Neural progenitor cell (in vitro differentiated cells): ENCODE data around the gene DCDC1. TPM values are rescaled to one million over a fixed set of nuclear protein-coding genes. Genes with fewer than 3 reads are reported as not detected.

ENCODE experiments used
- DNase-seq: peaks from one replicate; pipeline ENCODE4 v3.0.0-alpha.2; 2016; ENCODE audit warnings: low spot score
- H2AFZ ChIP-seq: fragments of 200-600 bp; sonication (generic); replicated peaks from 2 replicates; pipeline ENCODE4 v1.6.1; 2016; ENCODE audit warnings: antibody characterized with exemption
- H3F3A ChIP-seq: fragments of 200-600 bp; sonication (generic); 2 replicates; pipeline ENCODE4 v1.6.1; 2016; ENCODE audit warnings: antibody characterized with exemption, low read depth
- H3K27ac ChIP-seq: fragments of 200-600 bp; sonication (generic); 2 replicates; pipeline ENCODE4 v1.5.1; 2016; ENCODE audit warnings: mild to moderate bottlenecking
- H3K27me3 ChIP-seq: fragments of 200-600 bp; sonication (generic); 2 replicates; pipeline ENCODE4 v1.6.1; 2016; ENCODE audit warnings: mild to moderate bottlenecking, moderate library complexity
- H3K36me3 ChIP-seq: fragments of 200-600 bp; sonication (generic); 2 replicates; pipeline ENCODE4 v1.5.1; 2016
- H3K4me1 ChIP-seq: fragments of 200-600 bp; sonication (generic); 2 replicates; pipeline ENCODE4 v1.6.1; 2016; ENCODE audit warnings: mixed run types
- H3K4me2 ChIP-seq: fragments of 200-600 bp; sonication (generic); 2 replicates; pipeline ENCODE4 v1.6.1; 2016
- H3K4me3 ChIP-seq: fragments of 200-600 bp; sonication (generic); 2 replicates; pipeline ENCODE4 v1.5.1; 2016
- H3K79me2 ChIP-seq: fragments of 200-600 bp; sonication (generic); 2 replicates; pipeline ENCODE4 v1.6.1; 2016; ENCODE audit warnings: low read depth
- H3K9ac ChIP-seq: fragments of 200-600 bp; sonication (generic); 2 replicates; pipeline ENCODE4 v1.6.1; 2016
- H3K9me3 ChIP-seq: fragments of 200-600 bp; sonication (generic); 2 replicates; pipeline ENCODE4 v1.5.1; 2016; ENCODE audit warnings: low read depth
- H4K20me1 ChIP-seq: fragments of 200-600 bp; sonication (generic); 2 replicates; pipeline ENCODE4 v1.6.1; 2016; ENCODE audit warnings: low read depth
- H3K27ac Mint-ChIP-seq: 3 replicates; pipeline ENCODE4 v1.8.0; 2021; ENCODE audit warnings: mixed read lengths
- H3K27me3 Mint-ChIP-seq: 2 replicates; pipeline ENCODE4 v1.8.0; 2022; ENCODE audit warnings: low read depth, mild to moderate bottlenecking, inconsistent platforms, moderate library complexity, mixed read lengths; ENCODE audit not compliant: insufficient read depth
- H3K36me3 Mint-ChIP-seq: 3 replicates; pipeline ENCODE4 v1.8.0; 2021; ENCODE audit warnings: mixed read lengths
- H3K4me1 Mint-ChIP-seq: 3 replicates; pipeline ENCODE4 v1.8.0; 2021; ENCODE audit warnings: mixed read lengths
- H3K4me3 Mint-ChIP-seq: 3 replicates; pipeline ENCODE4 v1.8.0; 2021; ENCODE audit warnings: mild to moderate bottlenecking, moderate library complexity, mixed read lengths
- H3K9me3 Mint-ChIP-seq: 3 replicates; pipeline ENCODE4 v1.8.0; 2020; ENCODE audit warnings: mixed read lengths
- EZH2 ChIP-seq: fragments of 200-600 bp; sonication (generic); IDR thresholded peaks from 2 replicates; pipeline ENCODE4 v1.6.1; 2017; ENCODE audit warnings: antibody characterized with exemption, mild to moderate bottlenecking, moderate library complexity
- EZH2phosphoT487 ChIP-seq: fragments of 200-600 bp; sonication (generic); IDR thresholded peaks from 2 replicates; pipeline ENCODE4 v1.6.1; 2017; ENCODE audit warnings: antibody characterized with exemption
- total RNA-seq: library from RNA; depleted of rRNA; stranded (reverse); fragments of >200 nt; gene quantifications from 2 replicates; pipeline ENCODE4 v1.2.3, GENCODE V29; 2015; ENCODE audit warnings: low replicate concordance
- TF ChIP-seq, protein P1 (sequence below): fragments of 200-600 bp; sonication (generic); IDR thresholded peaks from 2 replicates; pipeline ENCODE4 v1.5.1; 2017; ENCODE audit warnings: antibody characterized with exemption, mild to moderate bottlenecking

The DCDC1 gene
- total RNA-seq, 1 donor from 2014 or later: 5.0 TPM

DNA sequence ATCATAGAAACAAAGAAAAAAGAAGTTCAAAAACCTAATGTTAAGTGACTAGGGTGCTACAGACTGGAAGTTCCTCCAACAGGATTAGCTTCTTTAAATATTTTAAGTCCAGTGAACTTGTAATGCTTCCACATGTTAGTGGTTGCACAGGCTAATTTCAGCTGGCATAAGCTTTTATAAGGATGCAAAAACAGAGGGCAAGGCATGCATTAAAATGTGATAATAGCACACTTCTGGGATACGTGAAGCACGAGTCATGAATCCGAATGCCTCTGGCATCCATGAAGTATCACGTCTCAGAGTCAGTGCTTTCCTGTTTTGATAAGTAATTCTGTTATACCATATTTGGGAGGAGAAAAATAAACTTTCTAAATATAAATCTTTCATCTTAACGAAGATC lies 106.8 kb downstream of the DCDC1 start:
- Histone ChIP-seq H3F3A (no peaks in the 10 kb centered on the region), H3K4me2 (no peak overlapping the region), H2AFZ (no peak overlapping the region), H4K20me1 (no peaks in the 10 kb centered on the region), H3K27ac (no peak overlapping the region), H3K9ac (no peak overlapping the region), H3K79me2 (no peaks in the 10 kb centered on the region), H3K27me3 (no peaks in the 10 kb centered on the region), H3K4me3 (no peak overlapping the region), H3K4me1 (peaks cover 6% of the 10 kb centered on the region), H3K9me3 (no peaks in the 10 kb centered on the region), H3K36me3 (no peaks in the 10 kb centered on the region)
- no peaks in the 10 kb centered on the region for H3K9me3 Mint-ChIP-seq
- no peak overlapping the region for H3K27ac Mint-ChIP-seq
- no peaks in the 10 kb centered on the region for H3K4me1 Mint-ChIP-seq
- no peak overlapping the region for H3K4me3 Mint-ChIP-seq
- H3K27me3 Mint-ChIP-seq: no peaks in the 10 kb centered on the region
- H3K36me3 Mint-ChIP-seq: no peaks in the 10 kb centered on the region
- DNase-seq: no peak
- TF ChIP-seq, protein P1, sequence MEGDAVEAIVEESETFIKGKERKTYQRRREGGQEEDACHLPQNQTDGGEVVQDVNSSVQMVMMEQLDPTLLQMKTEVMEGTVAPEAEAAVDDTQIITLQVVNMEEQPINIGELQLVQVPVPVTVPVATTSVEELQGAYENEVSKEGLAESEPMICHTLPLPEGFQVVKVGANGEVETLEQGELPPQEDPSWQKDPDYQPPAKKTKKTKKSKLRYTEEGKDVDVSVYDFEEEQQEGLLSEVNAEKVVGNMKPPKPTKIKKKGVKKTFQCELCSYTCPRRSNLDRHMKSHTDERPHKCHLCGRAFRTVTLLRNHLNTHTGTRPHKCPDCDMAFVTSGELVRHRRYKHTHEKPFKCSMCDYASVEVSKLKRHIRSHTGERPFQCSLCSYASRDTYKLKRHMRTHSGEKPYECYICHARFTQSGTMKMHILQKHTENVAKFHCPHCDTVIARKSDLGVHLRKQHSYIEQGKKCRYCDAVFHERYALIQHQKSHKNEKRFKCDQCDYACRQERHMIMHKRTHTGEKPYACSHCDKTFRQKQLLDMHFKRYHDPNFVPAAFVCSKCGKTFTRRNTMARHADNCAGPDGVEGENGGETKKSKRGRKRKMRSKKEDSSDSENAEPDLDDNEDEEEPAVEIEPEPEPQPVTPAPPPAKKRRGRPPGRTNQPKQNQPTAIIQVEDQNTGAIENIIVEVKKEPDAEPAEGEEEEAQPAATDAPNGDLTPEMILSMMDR: no peak
- TF ChIP-seq EZH2 (no peak), EZH2phosphoT487 (no peak)

DNA sequence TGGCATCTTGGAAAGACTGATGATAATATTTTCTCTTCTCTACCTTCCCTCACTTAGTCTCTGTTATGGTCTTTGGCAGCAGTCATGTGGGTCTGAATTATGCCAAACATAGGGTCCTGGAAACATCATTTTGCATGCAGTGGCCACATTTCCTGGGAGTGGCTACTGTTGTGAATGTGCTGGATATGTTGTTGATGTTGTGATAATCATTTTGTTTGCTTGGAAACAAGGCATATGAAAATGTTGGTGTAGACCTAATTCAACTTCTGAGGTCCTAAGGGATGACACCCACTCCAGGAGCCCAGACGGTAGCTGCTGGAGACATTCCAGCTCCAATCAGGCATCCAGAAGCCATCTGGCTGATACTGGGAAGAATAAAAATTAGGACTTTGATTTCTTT lies 109.7 kb downstream of the DCDC1 start:
- Mint-ChIP-seq H3K27me3 (no peaks in the 10 kb centered on the region), H3K4me3 (no peak overlapping the region), H3K36me3 (peaks cover 7% of the 10 kb centered on the region), H3K4me1 (no peaks in the 10 kb centered on the region), H3K27ac (no peak overlapping the region), H3K9me3 (no peaks in the 10 kb centered on the region)
- H3K9ac ChIP-seq: no peak overlapping the region
- H3K4me3 ChIP-seq: no peak overlapping the region
- H3K4me1 ChIP-seq: peaks cover 6% of the 10 kb centered on the region
- H3K27me3 ChIP-seq: no peaks in the 10 kb centered on the region
- no peaks in the 10 kb centered on the region for H3K79me2 ChIP-seq
- DNase-seq: no peak
- no peaks in the 10 kb centered on the region for H3K36me3 ChIP-seq
- no peaks in the 10 kb centered on the region for H3K9me3 ChIP-seq
- TF ChIP-seq, protein P1: no peak
- TF ChIP-seq EZH2 (no peak), EZH2phosphoT487 (no peak)
- no peak overlapping the region for H3K4me2 ChIP-seq
- no peak overlapping the region for H2AFZ ChIP-seq
- no peaks in the 10 kb centered on the region for H4K20me1 ChIP-seq
- H3F3A ChIP-seq: no peaks in the 10 kb centered on the region
- no peak overlapping the region for H3K27ac ChIP-seq

DNA sequence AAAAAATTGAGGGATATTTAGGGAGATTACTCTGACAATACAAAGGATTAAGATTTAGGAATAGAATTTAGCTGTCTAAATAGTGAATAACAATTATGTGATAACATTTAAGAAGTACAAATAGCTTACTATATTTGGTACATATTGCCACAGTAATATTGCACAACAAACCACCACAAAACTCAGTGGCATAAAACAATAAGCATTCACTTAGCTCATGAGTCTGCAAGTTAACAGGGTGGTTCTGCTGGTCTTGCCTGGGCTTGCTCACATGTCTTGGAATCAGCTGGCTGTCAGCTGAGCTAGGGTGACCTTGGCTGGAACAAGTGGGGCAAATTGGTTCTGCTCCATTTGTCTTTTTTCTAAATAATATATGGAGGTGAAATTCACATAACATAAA lies 115.1 kb downstream of the DCDC1 start:
- Histone ChIP-seq H3K79me2 (no peaks in the 10 kb centered on the region), H3K4me1 (peaks cover 2% of the 10 kb centered on the region), H3K27me3 (no peaks in the 10 kb centered on the region), H4K20me1 (no peaks in the 10 kb centered on the region), H3K36me3 (no peaks in the 10 kb centered on the region), H3K4me2 (no peak overlapping the region), H3K9me3 (no peaks in the 10 kb centered on the region), H3K9ac (no peak overlapping the region), H3K4me3 (no peak overlapping the region), H2AFZ (no peak overlapping the region), H3K27ac (no peak overlapping the region), H3F3A (no peaks in the 10 kb centered on the region)
- Mint-ChIP-seq H3K4me3 (no peak overlapping the region), H3K36me3 (peaks cover 7% of the 10 kb centered on the region), H3K4me1 (no peaks in the 10 kb centered on the region), H3K27ac (no peak overlapping the region), H3K27me3 (no peaks in the 10 kb centered on the region), H3K9me3 (no peaks in the 10 kb centered on the region)
- TF ChIP-seq EZH2phosphoT487: no peak
- TF ChIP-seq EZH2: no peak
- no peak for DNase-seq

DNA sequence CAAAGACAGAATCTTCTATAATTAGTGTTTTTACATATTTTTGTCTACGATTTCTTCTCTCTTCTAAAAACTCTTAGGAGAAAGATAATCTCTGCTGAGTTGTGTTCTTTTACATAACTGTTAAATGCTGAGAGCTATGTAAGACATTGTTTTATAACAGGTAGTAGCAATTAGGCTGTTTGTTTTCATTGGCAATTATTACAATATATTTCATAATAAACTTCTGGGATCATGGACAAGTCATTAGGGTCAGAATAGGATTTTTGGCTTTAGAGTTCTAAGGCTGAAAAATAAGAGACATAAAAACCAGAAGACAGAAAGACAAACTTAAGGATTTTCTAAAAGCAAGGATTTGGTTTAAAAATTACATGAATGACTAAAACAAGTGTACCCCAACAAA lies 120.8 kb downstream of the DCDC1 start:
- Histone ChIP-seq H3K4me3 (no peak overlapping the region), H3K9ac (no peak overlapping the region), H3K27ac (no peak overlapping the region), H3K9me3 (no peaks in the 10 kb centered on the region), H3K79me2 (no peaks in the 10 kb centered on the region), H3K4me2 (no peak overlapping the region), H2AFZ (no peak overlapping the region), H4K20me1 (no peaks in the 10 kb centered on the region), H3K27me3 (no peaks in the 10 kb centered on the region), H3F3A (peaks cover 7% of the 10 kb centered on the region), H3K4me1 (peaks cover 26% of the 10 kb centered on the region), H3K36me3 (no peaks in the 10 kb centered on the region)
- H3K36me3 Mint-ChIP-seq: no peaks in the 10 kb centered on the region
- peaks cover 30% of the 10 kb centered on the region for H3K4me1 Mint-ChIP-seq
- H3K4me3 Mint-ChIP-seq: no peak overlapping the region
- no peaks in the 10 kb centered on the region for H3K27me3 Mint-ChIP-seq
- H3K9me3 Mint-ChIP-seq: peaks cover 2% of the 10 kb centered on the region
- H3K27ac Mint-ChIP-seq: no peak overlapping the region
- TF ChIP-seq, protein P1: no peak
- no peak for TF ChIP-seq EZH2phosphoT487
- no peak for TF ChIP-seq EZH2
- no peak for DNase-seq
